NCI-H345 treated with DMSO at 0.1 percent for 48 hours (cell line): ENCODE measurements around the gene GRN.
"Not testable (repeated sequence)": the region's sequence is repeated elsewhere in the genome, so short reads cannot be mapped to it uniquely, and the experiment has no call there.

Experiments used
- DNase-seq: peaks from one replicate; lab custom pipeline; 2025; ENCODE audit not compliant: unreplicated experiment; lab: John Stamatoyannopoulos, UW

Gene GRN

GRCh38 chr17:44360826-44361225 is 15.7 kb downstream of the GRN start:
- no peak for DNase-seq

GRCh38 chr17:44361292-44362260 is 16.5 kb downstream of the GRN start:
- no peak for DNase-seq

- no peak for DNase-seq
Measured at GRCh38 chr17:44362459-44362948, 17.4 kb downstream of the GRN start.

GRCh38 chr17:44362949-44363612 is 18.0 kb downstream of the GRN start:
- peak; percentile 15 for DNase-seq

GRCh38 chr17:44363613-44364159 is 18.6 kb downstream of the GRN start, which contains the start of gene FAM171A2:
Gene FAM171A2 (minus strand): TSS chr17:44363853. CDS start chr17:44363714, 139 bp downstream.
- DNase-seq: peak; percentile 28

- not testable (repeated sequence) for DNase-seq
Measured at GRCh38 chr17:44365051-44365450, 19.9 kb downstream of the GRN start.

- DNase-seq: no peak
Measured at GRCh38 chr17:44367231-44367979, 22.3 kb downstream of the GRN start.

- DNase-seq: not testable (repeated sequence)
Measured at GRCh38 chr17:44368391-44369243, 23.5 kb downstream of the GRN start.

- not testable (repeated sequence) for DNase-seq
Measured at GRCh38 chr17:44369414-44370023, 24.4 kb downstream of the GRN start.

- DNase-seq: no peak
Measured at GRCh38 chr17:44372036-44372435, 26.9 kb downstream of the GRN start.

GRCh38 chr17:44374306-44375195 is 29.4 kb downstream of the GRN start:
- no peak for DNase-seq

GRCh38 chr17:44375196-44376017 is 30.3 kb downstream of the GRN start:
- no peak for DNase-seq

- no peak for DNase-seq
Measured at GRCh38 chr17:44376124-44376523, 31.0 kb downstream of the GRN start.

GRCh38 chr17:44376779-44377178 is 31.7 kb downstream of the GRN start:
- DNase-seq: no peak

- DNase-seq: no peak
Measured at GRCh38 chr17:44378171-44378705, 33.1 kb downstream of the GRN start.

- DNase-seq: no peak
Measured at GRCh38 chr17:44379887-44380286, 34.8 kb downstream of the GRN start.

GRCh38 chr17:44380767-44381166 is 35.7 kb downstream of the GRN start:
- DNase-seq: no peak
